Body of pancreas (tissue), 4 donors: ENCODE results near the gene NCS1.

Experiments
- POLR2A ChIP-seq, 3 donors: fragments of 450-650 bp; IDR thresholded peaks; one replicate each; pipeline ENCODE4 v1.6.1; 2016; ENCODE audit warnings: antibody characterized with exemption in 3 of 3, mild to moderate bottlenecking in 2 of 3
- TF ChIP-seq, protein P1 (sequence below), 7 experiments: fragments of 450-650 bp in 4 of 7; fragments of 200-600 bp in 3 of 7; sonication (generic) in 3 of 7; IDR thresholded peaks; one replicate each; pipeline ENCODE4 v1.5.1; 2016 to 2019; ENCODE audit warnings: antibody characterized with exemption in 7 of 7

DNA sequence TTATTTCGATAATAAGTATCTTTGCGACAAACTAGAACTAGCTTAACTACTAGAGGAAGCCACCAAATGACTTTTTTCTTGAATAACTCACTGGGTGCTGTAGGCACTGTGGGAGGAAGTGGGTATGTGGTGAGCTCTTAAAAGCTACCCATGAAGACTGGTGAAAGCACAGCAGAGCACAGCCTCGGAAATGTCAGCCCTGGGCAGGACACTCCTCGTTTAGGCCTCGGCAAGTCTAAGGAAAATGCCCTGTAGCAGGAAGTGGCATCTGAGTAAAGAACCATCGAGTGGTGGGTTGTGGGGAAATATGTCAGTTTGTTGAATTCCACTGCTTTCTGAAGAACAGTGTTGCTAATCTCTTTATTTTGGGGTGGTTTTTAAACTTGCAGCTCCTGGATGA is 44.0 kb upstream of the NCS1 start:
- TF ChIP-seq, protein P1, sequence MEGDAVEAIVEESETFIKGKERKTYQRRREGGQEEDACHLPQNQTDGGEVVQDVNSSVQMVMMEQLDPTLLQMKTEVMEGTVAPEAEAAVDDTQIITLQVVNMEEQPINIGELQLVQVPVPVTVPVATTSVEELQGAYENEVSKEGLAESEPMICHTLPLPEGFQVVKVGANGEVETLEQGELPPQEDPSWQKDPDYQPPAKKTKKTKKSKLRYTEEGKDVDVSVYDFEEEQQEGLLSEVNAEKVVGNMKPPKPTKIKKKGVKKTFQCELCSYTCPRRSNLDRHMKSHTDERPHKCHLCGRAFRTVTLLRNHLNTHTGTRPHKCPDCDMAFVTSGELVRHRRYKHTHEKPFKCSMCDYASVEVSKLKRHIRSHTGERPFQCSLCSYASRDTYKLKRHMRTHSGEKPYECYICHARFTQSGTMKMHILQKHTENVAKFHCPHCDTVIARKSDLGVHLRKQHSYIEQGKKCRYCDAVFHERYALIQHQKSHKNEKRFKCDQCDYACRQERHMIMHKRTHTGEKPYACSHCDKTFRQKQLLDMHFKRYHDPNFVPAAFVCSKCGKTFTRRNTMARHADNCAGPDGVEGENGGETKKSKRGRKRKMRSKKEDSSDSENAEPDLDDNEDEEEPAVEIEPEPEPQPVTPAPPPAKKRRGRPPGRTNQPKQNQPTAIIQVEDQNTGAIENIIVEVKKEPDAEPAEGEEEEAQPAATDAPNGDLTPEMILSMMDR (IDR thresholded peaks at IDR 0.05) = no peak
- no peak for TF ChIP-seq POLR2A (IDR thresholded peaks at IDR 0.05)
